B cell (primary cell): Measurements from ENCODE around the gene TMEM80.

Experiments used
- CTCF ChIP-seq: fragments of 200-600 bp; IDR thresholded peaks from one replicate; pipeline ENCODE4 v1.8.0; 2022; ENCODE audit warnings: antibody characterized with exemption, mild to moderate bottlenecking
- EZH2 ChIP-seq: IDR thresholded peaks from 2 replicates; pipeline ENCODE4 v1.6.1; 2012; ENCODE audit warnings: borderline replicate concordance, low read depth, mild to moderate bottlenecking, moderate library complexity, low read length; ENCODE audit not compliant: insufficient read depth, poor library complexity, severe bottlenecking

GRCh38 chr11:646214-646613 is 49.4 kb upstream of the TMEM80 start:
- no peak for TF ChIP-seq CTCF
- no peak for TF ChIP-seq EZH2
